Measurements from ENCODE around the gene ANKUB1. TPM values are rescaled to one million over a fixed set of nuclear protein-coding genes. Genes with fewer than 3 reads are reported as not detected.

Gene ANKUB1
- total RNA-seq, 1 donor: not detected

GRCh38 chr3:149790698-149791097 lies 1.7 kb downstream of the ANKUB1 start:
- no peak for TF ChIP-seq CTCF (IDR thresholded peaks at IDR 0.05; ENCODE audit: insufficient read depth, low read length)
- DNase-seq (ENCODE audit: low read depth): no peak
- no peak overlapping the region for H3K4me3 ChIP-seq (ENCODE audit: low read depth, low read length)

- peak; percentile 45 for DNase-seq (ENCODE audit: low read depth)
- no peak overlapping the region for H3K4me3 ChIP-seq (ENCODE audit: low read depth, low read length)
- no peak for TF ChIP-seq CTCF (IDR thresholded peaks at IDR 0.05; ENCODE audit: insufficient read depth, low read length)
These were observed 2.1 kb downstream of the ANKUB1 start for GRCh38 chr3:149790268-149790667.

- H3K4me3 ChIP-seq (ENCODE audit: low read depth, low read length): no peak overlapping the region
- no peak for DNase-seq (ENCODE audit: low read depth)
- no peak for TF ChIP-seq CTCF (IDR thresholded peaks at IDR 0.05; ENCODE audit: insufficient read depth, low read length)
These were observed 8.2 kb downstream of the ANKUB1 start for GRCh38 chr3:149784064-149784704.

GRCh38 chr3:149783576-149783975 lies 8.8 kb downstream of the ANKUB1 start:
- no peak for TF ChIP-seq CTCF (IDR thresholded peaks at IDR 0.05; ENCODE audit: insufficient read depth, low read length)
- H3K4me3 ChIP-seq (ENCODE audit: low read depth, low read length): no peak overlapping the region
- peak; percentile 90 for DNase-seq (ENCODE audit: low read depth)

- DNase-seq (ENCODE audit: low read depth): no peak
- H3K4me3 ChIP-seq (ENCODE audit: low read depth, low read length): no peak overlapping the region
These were observed 10.6 kb downstream of the ANKUB1 start for GRCh38 chr3:149781741-149782140.

GRCh38 chr3:149781211-149781610 lies 11.1 kb downstream of the ANKUB1 start:
- DNase-seq (ENCODE audit: low read depth): no peak
- TF ChIP-seq CTCF (IDR thresholded peaks at IDR 0.05; ENCODE audit: insufficient read depth, low read length): no peak

More at GRCh38 chr3:149781741-149782140, 10.6 kb downstream of the ANKUB1 start:
- no peak for TF ChIP-seq CTCF (IDR thresholded peaks at IDR 0.05; ENCODE audit: insufficient read depth, low read length)

More at GRCh38 chr3:149781211-149781610, 11.1 kb downstream of the ANKUB1 start:
- H3K4me3 ChIP-seq (ENCODE audit: low read depth, low read length): no peak overlapping the region
